Measurements from ENCODE around the gene SH2B3.
A peak's percentile ranks its signal among the peaks of the same experiment; 100 is the strongest.

SH2B3 gene

DNA sequence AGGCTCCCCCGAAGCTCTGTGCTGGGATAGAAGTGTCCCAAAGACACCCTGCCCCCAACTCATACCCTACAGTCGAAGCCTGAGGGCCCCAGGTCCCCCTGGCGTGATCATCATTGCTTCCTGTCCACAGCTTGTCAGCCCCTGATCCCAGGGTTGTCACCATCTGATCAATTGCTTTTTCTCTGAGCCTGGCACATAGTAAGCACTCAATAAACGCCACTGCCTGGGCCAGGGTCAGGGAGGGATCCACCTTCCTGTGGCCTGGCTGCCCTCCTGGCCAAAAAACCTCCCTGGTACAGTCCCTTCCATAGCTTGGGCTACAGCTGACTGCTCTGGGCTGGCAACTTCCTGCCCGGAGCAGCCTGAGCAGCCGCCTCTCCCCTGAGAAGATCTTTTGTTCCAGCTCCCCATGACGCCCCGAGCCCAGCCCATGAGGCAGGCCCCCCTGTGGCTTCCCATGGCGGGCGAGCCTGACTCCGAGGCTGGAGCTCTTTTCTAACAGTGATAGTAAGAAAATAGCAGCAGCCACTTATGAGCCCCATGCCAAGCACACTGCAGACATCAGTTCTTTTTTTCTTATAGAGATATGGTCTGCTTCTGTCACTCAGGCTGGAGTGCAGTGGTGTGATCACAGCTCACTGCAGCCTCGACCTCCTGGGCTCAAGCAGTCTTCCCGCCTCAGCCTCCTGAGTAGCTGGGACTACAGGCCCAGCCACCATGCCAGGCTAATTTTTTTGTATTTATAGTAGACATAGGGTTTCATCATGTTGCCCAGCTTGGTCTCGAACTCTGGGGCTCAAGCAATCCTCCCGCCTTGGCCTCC, 6.5 kb downstream of the SH2B3 start:
- Histone ChIP-seq H3K4me1 (ENCODE audit: insufficient read depth, low read length, poor library complexity, severe bottlenecking) (peaks cover 78% of the 10 kb centered on the region), H3K79me2 (ENCODE audit: insufficient read depth, low read length) (peaks cover 95% of the 10 kb centered on the region), H2AFZ (ENCODE audit: low read length) (no peak overlapping the region), H3K9ac (ENCODE audit: low read depth, low read length, poor library complexity, severe bottlenecking) (peak overlapping the region; percentile 63), H3K9me3 (ENCODE audit: insufficient read depth, low read depth, low read length) (no peaks in the 10 kb centered on the region), H3F3A (ENCODE audit: low read depth) (0 out of 2 replicates have a peak, but pooled peaks cover 2% of the 10 kb centered on the region), H3K4me2 (ENCODE audit: low read depth, low read length, poor library complexity, severe bottlenecking) (peak overlapping the region; percentile 99), H3K27me3 (ENCODE audit: insufficient read depth, low read length, poor library complexity, severe bottlenecking) (no peaks in the 10 kb centered on the region), H3K4me3 (ENCODE audit: low read length, poor library complexity, severe bottlenecking) (peak overlapping the region; percentile 97), H3K36me3 (ENCODE audit: insufficient read depth, low read length) (peaks cover 3% of the 10 kb centered on the region; the same call in 1 of the 2 replicates), H4K20me1 (ENCODE audit: insufficient read depth, low read length, poor library complexity, severe bottlenecking) (peaks cover 86% of the 10 kb centered on the region), H3K9me2 (replicated peaks; ENCODE audit: low read depth, low read length) (no peaks in the 10 kb centered on the region)
- TF ChIP-seq, protein P1, sequence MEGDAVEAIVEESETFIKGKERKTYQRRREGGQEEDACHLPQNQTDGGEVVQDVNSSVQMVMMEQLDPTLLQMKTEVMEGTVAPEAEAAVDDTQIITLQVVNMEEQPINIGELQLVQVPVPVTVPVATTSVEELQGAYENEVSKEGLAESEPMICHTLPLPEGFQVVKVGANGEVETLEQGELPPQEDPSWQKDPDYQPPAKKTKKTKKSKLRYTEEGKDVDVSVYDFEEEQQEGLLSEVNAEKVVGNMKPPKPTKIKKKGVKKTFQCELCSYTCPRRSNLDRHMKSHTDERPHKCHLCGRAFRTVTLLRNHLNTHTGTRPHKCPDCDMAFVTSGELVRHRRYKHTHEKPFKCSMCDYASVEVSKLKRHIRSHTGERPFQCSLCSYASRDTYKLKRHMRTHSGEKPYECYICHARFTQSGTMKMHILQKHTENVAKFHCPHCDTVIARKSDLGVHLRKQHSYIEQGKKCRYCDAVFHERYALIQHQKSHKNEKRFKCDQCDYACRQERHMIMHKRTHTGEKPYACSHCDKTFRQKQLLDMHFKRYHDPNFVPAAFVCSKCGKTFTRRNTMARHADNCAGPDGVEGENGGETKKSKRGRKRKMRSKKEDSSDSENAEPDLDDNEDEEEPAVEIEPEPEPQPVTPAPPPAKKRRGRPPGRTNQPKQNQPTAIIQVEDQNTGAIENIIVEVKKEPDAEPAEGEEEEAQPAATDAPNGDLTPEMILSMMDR (conservative IDR thresholded peaks at IDR 0.05; ENCODE audit: low read length) = no peak

DNA sequence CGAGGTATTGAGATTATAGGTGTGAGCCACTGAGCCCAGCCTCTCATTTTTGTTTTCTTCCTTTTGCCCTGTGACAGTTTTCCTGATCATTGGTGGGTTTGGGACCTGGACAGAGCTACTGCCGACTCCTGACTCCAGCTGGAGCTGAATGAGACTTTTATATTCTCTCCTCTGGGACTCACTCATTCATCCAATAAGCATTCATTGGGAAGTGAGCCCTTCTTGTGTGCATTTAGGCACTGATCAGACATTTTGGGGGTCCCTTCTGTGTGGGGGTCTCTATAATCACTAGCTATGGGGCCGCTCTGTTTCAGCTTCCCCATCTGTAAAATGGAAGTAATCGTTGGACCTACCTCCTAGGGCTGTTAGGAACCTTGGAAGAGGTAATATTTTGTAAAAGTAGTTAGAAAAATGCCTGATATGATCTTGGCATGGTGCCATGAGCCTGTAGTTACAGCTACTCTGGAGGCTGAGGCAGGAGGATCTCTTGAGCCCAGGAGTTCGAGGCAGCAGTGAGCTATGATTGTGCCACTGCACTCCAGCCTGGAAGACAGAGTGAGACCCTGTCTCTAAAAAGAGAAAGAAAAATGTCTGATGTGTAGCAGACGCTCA, 7.2 kb downstream of the SH2B3 start:
- Histone ChIP-seq H3K4me3 (ENCODE audit: low read length, poor library complexity, severe bottlenecking) (peak overlapping the region; percentile 16), H3K4me2 (ENCODE audit: low read depth, low read length, poor library complexity, severe bottlenecking) (peak overlapping the region; percentile 99), H3K36me3 (ENCODE audit: insufficient read depth, low read length) (peaks cover 9% of the 10 kb centered on the region; the same call in 1 of the 2 replicates), H3K9me3 (ENCODE audit: insufficient read depth, low read depth, low read length) (no peaks in the 10 kb centered on the region), H3K9me2 (replicated peaks; ENCODE audit: low read depth, low read length) (no peaks in the 10 kb centered on the region), H2AFZ (ENCODE audit: low read length) (no peak overlapping the region), H3F3A (ENCODE audit: low read depth) (0 out of 2 replicates have a peak, but pooled peaks cover 2% of the 10 kb centered on the region), H3K4me1 (ENCODE audit: insufficient read depth, low read length, poor library complexity, severe bottlenecking) (peaks cover 71% of the 10 kb centered on the region), H4K20me1 (ENCODE audit: insufficient read depth, low read length, poor library complexity, severe bottlenecking) (peaks cover 82% of the 10 kb centered on the region), H3K27me3 (ENCODE audit: insufficient read depth, low read length, poor library complexity, severe bottlenecking) (no peaks in the 10 kb centered on the region), H3K9ac (ENCODE audit: low read depth, low read length, poor library complexity, severe bottlenecking) (peak overlapping the region; percentile 63), H3K79me2 (ENCODE audit: insufficient read depth, low read length) (peaks cover 95% of the 10 kb centered on the region)
- TF ChIP-seq, protein P1 (conservative IDR thresholded peaks at IDR 0.05; ENCODE audit: low read length) = no peak
- no peak for TF ChIP-seq EZH2phosphoT487 (IDR thresholded peaks at IDR 0.05; ENCODE audit: borderline replicate concordance)

DNA sequence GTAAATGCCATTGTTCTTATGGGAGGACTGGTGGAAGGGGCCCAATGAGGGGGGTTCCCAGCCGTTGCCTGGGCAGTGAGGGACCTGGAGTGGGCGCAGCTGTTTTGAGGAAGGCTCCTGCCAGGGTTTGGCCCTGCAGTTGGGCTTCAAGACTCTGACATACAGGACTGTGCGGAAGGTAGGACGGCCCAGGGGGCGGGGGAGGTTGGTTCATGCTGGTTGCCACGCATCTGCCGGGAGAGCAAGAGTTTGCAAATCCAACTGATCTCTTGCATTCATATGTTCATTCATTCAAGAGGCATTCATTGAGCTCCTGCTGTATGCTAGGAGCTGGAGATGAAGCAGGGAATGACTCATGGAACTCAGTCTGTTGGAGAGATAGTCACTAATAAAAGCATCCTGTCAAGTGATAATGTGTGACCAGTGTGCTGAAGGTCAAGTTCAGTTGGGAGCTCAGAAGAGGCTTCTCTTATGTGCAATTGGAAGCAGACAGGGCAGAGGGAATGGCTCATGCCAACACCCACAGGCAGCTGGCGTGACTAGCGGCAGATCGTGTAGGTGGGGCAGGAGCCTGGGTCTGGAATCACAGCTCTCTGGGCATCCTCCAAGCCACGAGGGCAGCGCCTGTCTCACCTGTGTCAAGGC, 7.8 kb downstream of the SH2B3 start:
- Histone ChIP-seq H3K4me2 (ENCODE audit: low read depth, low read length, poor library complexity, severe bottlenecking) (peak overlapping the region; percentile 99), H3K9me2 (replicated peaks; ENCODE audit: low read depth, low read length) (no peaks in the 10 kb centered on the region), H3K36me3 (ENCODE audit: insufficient read depth, low read length) (peaks cover 11% of the 10 kb centered on the region; the same call in 1 of the 2 replicates), H3K9me3 (ENCODE audit: insufficient read depth, low read depth, low read length) (no peaks in the 10 kb centered on the region), H2AFZ (ENCODE audit: low read length) (no peak overlapping the region), H3K79me2 (ENCODE audit: insufficient read depth, low read length) (peaks cover 95% of the 10 kb centered on the region), H3K27me3 (ENCODE audit: insufficient read depth, low read length, poor library complexity, severe bottlenecking) (no peaks in the 10 kb centered on the region), H3F3A (ENCODE audit: low read depth) (0 out of 2 replicates have a peak, but pooled peaks cover 2% of the 10 kb centered on the region), H3K4me1 (ENCODE audit: insufficient read depth, low read length, poor library complexity, severe bottlenecking) (peaks cover 64% of the 10 kb centered on the region), H3K9ac (ENCODE audit: low read depth, low read length, poor library complexity, severe bottlenecking) (no peak overlapping the region), H4K20me1 (ENCODE audit: insufficient read depth, low read length, poor library complexity, severe bottlenecking) (peaks cover 76% of the 10 kb centered on the region), H3K4me3 (ENCODE audit: low read length, poor library complexity, severe bottlenecking) (peak overlapping the region; percentile 16)
- TF ChIP-seq, protein P1 (conservative IDR thresholded peaks at IDR 0.05; ENCODE audit: low read length) = no peak
- TF ChIP-seq EZH2phosphoT487 (IDR thresholded peaks at IDR 0.05; ENCODE audit: borderline replicate concordance) = no peak
